Umbilical cord (tissue), 2 donors: ENCODE data around the gene TCF4. TPM values are rescaled to one million over a fixed set of nuclear protein-coding genes. Genes with fewer than 3 reads are reported as not detected.
A peak's percentile ranks its signal among the peaks of the same experiment; 100 is the strongest.

ENCODE experiments used
- DNase-seq: peaks from one replicate; pipeline ENCODE4 v3.0.0-alpha.2; 2015; ENCODE audit warnings: low spot score
- total RNA-seq: library from RNA; depleted of rRNA; stranded (reverse); fragments of >200 nt; gene quantifications from one replicate; pipeline ENCODE4 v1.2.3, GENCODE V29; 2014; ENCODE audit warnings: low replicate concordance; ENCODE audit not compliant: insufficient read depth

The TCF4 gene
- total RNA-seq, 1 donor from 2014 or later: 136 TPM

DNA sequence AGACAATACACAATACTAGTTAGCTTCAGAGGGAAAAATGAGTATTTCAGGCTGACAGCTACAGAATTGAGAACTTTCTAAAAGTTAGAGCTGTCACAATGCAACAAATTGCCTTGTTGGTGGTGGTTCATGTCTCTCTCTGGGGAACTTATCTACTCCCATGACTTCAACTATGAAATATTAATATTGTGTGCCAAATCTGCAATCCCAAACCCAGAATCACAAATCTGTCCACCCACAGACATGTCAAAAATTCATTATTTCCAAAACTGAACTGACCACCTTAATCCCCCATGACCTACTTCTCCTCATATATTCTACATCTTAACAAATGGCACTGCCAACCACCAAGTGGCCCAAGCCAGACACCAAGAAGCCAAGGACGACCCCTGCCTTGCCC, 143.5 kb downstream of the TCF4 start:
- no peak for DNase-seq

DNA sequence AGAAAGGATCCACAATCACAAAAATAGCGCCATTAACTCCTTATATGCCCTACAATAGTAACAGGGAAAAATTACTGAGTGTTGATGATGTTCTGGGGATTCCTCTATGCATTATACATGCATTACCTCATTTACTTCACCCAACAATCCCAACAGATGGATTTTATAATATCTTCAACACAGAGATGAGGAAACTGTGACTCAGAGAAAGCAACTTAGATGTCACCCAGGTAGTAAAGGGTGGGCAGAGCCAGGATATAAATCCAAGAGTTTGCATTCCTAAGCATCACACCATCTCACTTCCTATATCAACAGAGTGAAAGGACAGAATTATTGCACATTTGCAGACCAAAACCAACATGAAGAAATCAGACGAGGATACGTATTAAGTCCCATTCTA, 144.2 kb downstream of the TCF4 start:
- no peak for DNase-seq

DNA sequence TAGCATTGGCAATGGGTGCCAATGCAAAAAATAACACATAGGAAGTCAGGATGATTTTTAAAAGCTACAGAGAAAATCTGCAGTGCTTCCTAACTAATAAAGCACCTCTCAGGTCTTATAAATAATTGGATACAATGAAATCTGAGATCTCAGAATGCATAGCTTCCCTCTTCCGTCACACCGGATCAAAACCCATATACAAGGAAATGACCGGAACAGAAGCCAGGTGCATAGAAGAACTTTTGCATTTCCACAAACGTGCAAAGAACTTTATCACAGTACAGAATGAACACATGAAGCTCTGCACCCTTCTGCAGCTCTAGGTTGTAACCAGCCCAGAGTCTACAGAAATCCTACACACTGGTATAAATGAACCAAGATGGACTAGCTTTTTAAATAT, 145.4 kb downstream of the TCF4 start:
- no peak for DNase-seq

DNA sequence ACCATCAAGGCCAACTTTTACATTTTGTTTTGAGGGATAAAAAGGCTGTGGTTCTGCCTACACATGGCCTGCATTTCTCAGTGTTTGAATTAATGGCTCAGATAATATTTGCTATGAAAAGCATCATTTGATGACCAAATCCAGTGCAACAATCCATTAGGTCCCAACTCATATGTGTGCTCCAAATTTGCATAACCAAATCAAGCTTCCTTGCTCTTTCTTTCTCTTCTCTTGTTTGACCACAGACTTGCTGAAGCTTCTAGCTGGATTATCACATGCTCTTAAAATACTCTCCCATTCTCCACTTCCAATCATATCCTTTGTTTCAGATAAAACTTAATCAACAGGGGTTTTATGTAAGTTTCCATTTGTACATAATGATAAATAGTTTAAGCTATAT, 147.0 kb downstream of the TCF4 start:
- DNase-seq: no peak

DNA sequence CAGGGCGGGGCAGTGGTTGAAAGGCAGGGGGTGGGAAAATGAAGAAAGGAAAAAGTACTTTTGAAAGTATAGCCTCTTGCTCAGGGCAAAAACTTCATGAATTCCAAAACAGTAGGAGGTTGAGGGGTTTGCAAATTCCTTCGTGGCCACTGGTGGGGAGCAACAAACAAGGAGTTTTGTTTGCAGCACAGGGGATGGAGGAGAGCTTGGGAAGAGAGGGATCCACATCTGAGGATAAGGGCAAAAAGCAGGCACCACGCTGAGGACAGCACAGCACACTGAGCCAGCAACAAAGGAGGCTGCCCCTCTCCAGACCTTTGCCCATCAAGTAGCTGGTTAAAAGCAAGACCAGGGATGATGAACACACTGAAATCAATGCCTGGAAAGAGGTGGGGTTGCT, 148.9 kb downstream of the TCF4 start:
- DNase-seq: no peak

DNA sequence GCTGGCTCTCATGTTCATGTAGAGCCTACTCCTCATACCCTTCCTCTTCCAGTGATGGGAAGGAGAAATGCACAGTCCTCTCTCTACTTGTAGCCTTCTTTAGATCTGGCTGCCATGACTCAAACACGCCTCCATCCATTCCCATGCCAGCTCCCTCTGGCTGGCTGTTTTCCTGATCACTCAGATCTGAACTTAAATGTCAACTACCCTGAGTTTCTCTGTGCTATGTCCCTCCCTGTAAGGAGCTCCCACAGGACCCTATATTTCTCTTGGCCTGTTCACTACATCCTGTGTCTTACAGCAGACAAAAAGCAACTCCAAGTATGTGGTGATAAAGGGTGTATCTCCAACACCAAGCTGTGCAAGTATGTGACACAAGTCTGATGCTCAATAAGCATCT, 152.4 kb downstream of the TCF4 start:
- no peak for DNase-seq

DNA sequence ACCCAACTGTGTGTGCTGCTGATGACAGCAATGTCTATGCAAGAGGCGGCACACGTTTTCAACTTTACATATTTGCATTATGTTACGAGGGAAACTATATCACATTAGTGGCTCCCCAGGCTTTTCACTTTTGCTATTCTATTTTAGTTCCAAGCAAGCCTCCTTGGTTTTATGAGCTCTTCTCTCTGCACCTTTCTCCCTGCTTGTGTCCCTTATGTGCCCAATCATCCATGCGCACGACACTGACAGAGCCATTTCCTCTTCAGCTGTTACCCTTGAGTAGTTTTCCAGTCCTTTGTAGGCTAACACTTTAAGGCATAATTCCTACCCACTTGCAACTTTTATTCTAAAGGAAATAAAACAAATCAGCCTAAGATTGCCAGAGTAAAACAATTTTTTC, 154.3 kb downstream of the TCF4 start:
- no peak for DNase-seq

DNA sequence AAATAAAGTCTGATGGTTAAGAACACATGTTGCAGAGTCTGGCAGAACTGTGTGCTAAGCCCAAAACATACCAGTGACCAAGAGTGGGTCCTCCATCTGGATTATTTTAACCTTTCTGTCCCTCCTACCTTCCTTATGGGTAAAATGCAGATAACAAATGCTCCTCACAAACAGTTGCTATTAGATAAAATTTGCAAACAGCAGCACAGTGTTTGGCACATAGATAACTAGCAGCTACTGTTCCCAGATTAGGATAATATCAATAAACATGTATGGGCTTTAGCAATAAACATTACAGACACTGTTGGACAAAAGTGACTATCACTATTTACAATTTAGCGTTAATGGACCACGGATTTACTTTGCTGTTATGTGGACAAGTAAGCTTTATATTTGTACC, 154.9 kb downstream of the TCF4 start:
- no peak for DNase-seq

DNA sequence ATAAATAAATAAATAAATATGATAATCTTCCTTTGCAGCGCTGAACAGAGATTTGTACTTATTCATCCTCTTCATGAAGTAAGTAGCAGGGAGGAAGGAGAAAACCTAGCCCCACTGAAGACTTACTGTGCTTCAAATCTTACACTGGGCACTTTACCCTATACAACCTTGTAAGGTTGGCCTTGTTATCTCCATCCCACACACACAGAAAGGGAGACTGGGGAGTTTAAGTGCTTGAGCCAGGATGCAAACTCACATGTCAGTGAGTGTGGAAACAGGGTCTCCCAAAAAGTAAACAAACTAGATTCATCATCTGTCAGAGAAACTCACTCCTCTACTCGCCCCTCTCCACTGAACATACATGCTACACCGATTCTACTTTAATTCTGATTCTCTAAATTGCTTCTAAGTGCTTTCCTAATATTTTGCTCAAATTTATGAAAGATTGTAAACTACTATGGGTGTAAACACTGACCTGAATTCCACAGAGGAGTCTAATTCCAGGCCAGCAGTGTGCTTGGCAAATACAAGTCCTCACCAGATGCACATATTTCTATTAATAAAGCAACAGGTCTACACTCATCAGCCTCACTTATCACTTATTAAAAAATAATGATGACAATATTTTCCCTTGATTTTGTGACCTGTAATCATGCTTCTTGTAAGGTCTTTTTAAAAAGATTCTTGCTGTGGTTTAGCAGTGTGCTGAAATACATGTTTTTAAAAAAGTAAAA, 155.5 kb downstream of the TCF4 start:
- DNase-seq: no peak

DNA sequence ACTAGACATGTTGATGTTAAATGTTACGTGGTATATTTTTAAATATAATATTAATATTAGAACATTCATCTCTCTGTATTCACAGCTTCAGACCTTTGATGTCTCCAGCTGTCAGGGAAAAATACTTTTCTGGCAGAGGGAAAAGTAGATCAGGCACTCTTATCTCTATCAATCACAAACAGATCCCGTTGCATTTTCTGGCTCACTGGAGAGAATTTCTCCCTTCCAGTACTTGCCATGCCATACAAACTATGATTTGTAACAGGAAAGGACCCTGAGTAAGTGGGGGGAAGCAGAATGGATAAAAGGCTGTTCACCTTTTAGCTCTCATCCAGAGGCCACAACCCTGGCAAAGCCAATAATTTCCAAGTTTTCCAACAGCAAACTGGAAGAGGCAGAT, 158.0 kb downstream of the TCF4 start:
- peak; percentile 26 for DNase-seq

DNA sequence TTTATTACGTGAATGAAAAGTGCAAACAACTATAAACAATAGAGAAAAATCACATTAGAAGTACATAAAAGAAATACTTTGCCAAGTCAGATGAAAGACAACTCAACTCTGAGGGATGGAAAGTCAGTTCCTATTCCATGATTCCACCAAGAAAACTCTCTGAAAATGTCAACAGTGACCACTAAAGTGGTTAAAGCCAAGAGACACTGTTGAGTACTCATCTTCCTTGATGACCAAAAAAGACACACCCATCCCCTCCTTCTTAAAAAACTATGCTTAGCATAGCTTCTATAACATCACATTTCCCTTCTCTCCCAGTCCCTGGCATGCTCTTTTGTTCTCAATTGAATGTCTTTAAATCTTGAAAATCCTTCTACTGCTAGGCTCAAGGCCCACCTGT, 160.0 kb downstream of the TCF4 start:
- no peak for DNase-seq

DNA sequence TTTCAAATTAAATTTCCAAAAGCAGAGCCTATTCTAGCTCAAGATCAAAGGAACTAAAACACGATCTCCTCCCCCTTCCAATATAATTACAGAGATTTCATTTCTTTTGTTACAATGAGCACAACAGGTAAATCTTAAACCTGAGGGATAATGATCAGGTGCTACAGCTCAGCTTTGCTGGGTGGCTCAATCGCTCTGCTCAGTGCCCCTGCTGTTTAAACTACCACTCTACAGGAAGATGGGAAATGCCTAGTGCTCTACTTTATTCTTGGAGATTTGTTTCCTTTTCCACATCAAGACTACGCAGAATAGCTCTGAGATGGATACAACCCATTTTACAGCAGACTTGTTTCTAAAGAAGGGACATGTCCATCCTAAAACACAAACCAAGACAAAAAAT, 162.3 kb downstream of the TCF4 start:
- no peak for DNase-seq

DNA sequence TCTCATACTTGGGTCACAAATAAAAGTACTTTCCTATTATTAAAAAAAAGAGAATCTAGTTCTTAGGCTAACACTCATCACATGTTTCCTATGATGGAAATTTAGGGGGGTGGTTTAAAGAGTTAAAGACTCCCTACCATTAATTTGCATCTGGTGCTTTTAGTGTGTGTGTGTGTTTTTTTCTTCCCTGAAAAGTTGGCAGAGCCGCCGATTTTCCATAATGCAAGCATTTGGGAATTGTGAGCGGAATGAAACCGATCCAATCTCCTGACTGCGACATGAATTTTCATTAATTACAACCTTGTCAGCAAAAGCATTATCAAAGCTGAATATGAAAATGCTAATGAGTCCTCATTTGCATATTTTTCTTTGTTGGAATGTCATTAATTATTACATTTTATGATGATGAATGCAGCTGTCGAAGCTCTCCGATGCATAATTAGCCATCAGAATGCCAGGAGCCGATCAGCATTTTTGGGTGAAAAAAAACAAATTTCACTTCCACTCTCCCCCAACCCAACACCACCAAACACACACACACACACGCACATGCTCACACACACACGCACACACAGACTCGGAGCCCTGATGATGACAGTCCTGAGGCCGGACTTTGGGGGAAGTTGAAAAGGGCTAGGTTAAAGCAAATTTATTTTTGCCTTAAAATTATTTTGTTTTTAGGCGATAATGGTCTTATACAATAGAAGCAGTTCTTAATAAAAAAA, 165.4 kb downstream of the TCF4 start:
- DNase-seq: no peak

DNA sequence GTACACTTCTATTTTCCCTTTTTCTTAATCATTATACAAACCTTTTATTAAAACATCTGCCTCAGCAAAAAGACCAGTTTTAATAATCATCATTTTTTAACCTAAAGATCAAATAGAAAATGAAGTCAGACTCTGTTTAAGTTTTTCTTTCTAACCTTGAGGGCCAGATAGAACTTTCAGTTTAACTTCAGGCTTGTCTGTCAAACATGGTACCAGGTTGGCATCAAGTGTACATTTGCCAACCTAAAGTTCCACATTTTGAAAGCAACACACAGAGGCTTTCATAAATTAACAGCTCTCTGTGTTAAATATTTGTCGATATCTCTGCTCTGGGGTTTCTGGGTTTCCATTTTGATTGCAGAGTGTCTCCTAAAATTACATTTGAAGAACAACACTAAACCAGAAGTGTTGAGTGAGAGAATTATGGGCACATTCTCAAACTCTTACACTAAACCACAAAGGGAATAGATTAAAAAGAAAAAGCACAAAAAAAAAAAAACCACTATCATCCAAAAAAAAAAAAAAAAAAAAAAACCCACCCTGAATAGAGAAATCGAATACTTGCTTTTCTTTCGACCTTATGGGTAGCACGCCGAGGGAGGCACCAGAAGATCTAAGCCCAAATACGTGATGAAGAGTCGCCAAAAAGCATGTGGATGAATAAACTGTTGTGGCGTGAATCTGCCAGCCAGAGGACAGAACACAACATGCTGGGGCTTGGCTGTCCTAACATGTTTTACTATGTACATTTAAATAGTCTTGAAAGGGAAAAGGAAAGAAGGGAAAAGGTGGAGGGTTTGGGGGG, 166.2 kb downstream of the TCF4 start:
- DNase-seq: peak; percentile 30

DNA sequence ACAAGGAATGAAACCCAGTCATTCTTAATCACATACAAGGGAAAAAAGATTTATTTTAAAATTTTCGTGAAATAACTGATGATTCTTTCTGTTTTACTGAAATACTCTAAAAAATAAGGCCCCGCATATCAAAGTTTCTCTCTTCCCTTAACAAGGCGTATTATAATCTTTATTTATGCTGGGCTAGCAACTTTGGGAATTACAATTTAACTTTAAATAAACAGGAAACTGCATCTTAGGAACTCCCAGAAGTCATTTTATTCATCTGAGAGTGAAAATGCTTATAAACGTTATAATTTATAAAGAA, 166.7 kb downstream of the TCF4 start:
- DNase-seq: no peak

DNA sequence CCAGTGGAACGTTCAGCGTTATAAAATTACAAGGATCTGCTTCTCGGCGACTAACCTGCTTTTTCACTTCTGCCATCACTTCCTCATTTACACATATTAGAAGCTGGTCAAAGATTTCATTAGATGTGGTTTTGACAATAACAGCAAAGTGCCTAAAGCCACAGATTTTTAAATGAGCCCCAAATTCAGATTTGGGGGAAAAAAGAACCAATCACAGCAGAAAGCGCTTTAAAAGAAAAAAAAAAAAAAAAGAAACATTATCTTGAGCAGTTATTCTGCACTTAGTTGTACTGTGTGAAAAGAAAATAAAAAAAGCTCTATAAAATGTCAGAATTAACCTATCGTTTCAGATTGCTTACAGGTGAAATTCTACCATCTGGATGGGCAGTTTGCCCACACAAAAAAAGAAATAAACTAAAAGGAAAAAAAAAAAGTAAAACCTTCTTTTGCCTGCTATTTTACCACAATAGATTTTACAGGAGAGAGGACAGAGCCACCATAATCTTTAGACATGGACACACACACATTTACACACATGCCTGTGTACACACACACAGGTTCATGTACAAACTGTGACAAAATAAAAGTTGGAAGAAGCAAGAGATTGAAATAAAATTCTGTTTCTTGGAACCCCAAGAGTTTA, 167.2 kb downstream of the TCF4 start:
- DNase-seq: no peak

DNA sequence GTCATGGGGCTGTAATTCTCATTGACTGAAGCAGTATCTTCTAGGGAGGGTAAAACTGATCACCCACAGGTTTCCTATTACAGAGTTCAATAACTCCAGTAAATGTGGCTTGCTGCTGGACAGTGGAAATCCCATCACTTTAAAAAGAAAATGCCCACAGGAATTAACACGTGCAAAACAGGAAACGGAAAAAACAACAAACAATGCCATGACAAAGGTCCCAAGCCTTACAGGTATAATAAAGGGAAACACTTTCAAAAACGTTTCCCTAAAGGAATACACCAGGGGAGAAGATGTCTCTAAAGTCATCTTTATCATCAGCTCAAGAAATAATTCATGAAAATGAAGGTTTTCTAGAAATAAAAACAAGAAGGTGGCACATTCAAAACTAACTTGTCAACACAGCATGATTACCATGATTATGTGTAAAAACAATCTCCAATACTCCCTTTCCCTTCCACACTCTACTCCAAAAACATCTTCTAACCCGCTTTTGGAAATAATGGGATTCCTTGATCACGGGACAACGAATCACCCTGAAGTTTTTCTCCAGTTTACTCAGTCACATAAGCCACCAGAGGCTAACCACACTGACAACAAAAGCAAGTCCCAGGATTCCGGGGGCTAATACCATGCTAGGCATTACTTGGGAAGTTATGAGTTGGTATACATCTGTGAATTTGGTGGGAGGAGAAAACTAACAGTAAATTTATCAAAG, 167.9 kb downstream of the TCF4 start:
- DNase-seq: no peak

DNA sequence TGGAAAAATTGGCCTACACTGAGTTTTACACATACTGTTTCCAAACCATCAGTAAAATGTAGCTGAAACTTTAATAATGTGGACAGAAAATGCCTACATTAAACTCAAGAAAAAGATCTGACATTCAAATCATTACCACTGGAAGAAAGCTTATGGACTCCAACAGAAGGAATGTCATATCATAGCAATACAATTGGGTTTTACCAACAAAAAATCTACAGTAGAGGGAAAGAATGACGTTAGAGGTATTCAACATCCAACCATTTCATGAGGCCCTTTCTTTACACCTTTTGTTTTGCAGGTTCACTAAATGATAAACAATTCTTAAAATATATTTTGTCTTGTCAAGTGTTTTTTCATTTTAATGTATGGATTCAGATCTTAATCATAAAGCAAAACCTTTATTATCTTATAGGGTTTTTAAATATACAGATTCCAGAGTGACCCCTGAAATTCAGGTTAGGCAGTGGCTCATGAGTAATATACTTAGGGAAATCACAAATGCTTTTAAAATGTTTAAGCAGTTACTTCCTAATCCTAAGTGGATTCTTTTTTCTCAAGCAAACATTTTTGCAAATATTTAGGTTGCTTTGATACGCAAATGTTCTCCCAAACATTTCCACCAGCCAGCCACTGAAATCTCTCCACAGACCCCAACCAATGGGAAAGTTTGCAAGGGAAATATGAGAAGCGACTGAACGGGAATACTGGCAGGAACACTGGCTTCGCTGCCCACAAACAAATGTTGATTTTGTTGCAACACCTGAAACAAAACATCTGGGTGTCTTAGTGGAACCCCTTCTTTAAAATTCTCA, 168.7 kb downstream of the TCF4 start:
- no peak for DNase-seq

DNA sequence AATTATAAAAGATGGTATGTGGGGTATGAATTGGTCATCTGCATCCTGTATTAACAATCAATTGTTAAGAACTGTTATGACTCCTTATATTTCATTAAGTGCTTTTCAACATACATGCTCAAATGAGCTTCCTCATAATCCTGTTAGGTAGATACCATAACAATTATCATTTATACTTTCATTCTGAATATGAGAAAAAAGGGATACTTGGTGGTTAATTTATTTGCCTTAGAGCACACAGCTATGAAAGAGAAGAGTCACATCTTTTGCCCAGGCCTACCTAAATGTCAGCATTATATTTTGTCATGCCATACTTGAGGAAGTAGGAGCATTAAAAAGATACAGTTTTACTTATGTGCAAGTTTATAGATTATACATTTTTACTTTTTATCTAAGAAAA, 169.6 kb downstream of the TCF4 start:
- DNase-seq: no peak

DNA sequence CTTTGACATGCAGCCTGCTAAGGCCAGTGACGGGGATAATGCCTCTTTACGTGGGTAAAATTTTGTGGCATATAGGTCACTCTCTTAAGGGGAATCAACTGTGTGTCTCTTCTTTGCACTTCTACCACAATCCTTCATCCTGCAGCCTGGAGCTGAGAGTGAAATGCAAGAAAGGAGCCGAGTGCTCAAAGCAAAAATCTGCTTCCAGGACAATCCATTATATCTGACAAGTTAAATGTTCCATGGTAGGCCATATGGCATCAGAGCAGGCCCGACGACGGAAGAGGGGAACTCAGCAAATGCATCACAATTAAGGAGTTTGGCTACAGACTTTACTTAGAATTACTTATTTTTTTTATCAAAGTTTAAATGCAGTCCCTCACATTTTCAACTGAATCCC, 171.2 kb downstream of the TCF4 start:
- DNase-seq: no peak
